HepG2 (cell line): Measurements from ENCODE around the gene MT1F. TPM values are rescaled to one million over a fixed set of nuclear protein-coding genes. Genes with fewer than 3 reads are reported as not detected.

ENCODE experiments used
- ARID5B ChIP-seq: IDR thresholded peaks from 2 replicates; pipeline ENCODE4 v1.4.0; 2020; ENCODE audit warnings: mild to moderate bottlenecking, missing genetic modification reagents
- ELK4 ChIP-seq: sonication (generic); formaldehyde crosslinking; IDR thresholded peaks from 2 replicates; pipeline ENCODE4 v1.9.0; 2021; ENCODE audit warnings: missing genetic modification reagents, borderline replicate concordance
- ETV5 ChIP-seq: IDR thresholded peaks from 2 replicates; pipeline ENCODE4 v1.6.1; 2018; ENCODE audit warnings: missing biosample characterization, missing genetic modification reagents, inconsistent platforms, borderline replicate concordance
- HHEX ChIP-seq: IDR thresholded peaks from 2 replicates; pipeline ENCODE4 v1.6.1; 2016; ENCODE audit warnings: control low read depth
- KAT8 ChIP-seq: IDR thresholded peaks from 2 replicates; pipeline ENCODE4 v1.6.1; 2016; ENCODE audit warnings: missing genetic modification reagents, missing compliant biosample characterization
- NFYC ChIP-seq: IDR thresholded peaks from 2 replicates; pipeline ENCODE4 v1.6.1; 2016; ENCODE audit warnings: missing genetic modification reagents, missing compliant biosample characterization
- POLR2G ChIP-seq: fragments of 200-400 bp; formaldehyde crosslinking; IDR thresholded peaks from 2 replicates; pipeline ENCODE4 v1.6.1; 2018; ENCODE audit warnings: mild to moderate bottlenecking, low read depth, low read length, moderate library complexity
- RXRA ChIP-seq: sonication (generic); formaldehyde crosslinking; IDR thresholded peaks from 2 replicates; pipeline ENCODE4 v1.5.1; 2020; ENCODE audit warnings: missing genetic modification reagents
- SKIL ChIP-seq: sonication (generic); formaldehyde crosslinking; IDR thresholded peaks from 2 replicates; pipeline ENCODE4 v1.8.0; 2022; ENCODE audit warnings: missing genetic modification reagents, mild to moderate bottlenecking, moderate library complexity, borderline replicate concordance
- ZMYM4 ChIP-seq: sonication (generic); formaldehyde crosslinking; IDR thresholded peaks from 2 replicates; pipeline ENCODE4 v1.8.1; 2023; ENCODE audit warnings: mild to moderate bottlenecking, missing genetic modification reagents
- ZNF607 ChIP-seq: sonication (generic); formaldehyde crosslinking; IDR thresholded peaks from 2 replicates; pipeline ENCODE4 v1.5.1; 2020; ENCODE audit warnings: missing genetic modification reagents, mild to moderate bottlenecking, borderline replicate concordance
- polyA plus RNA-seq, 8 experiments: library from polyadenylated mRNA; depleted of rRNA in 3 of 8; stranded (reverse) in 7 of 8; unstranded in 1 of 8; fragments of >200 nt; fragmentation: Illumina TruSeq in 4 of 8; extraction: Trizol in 4 of 8; gene quantifications; 2 replicates each; pipeline versions ENCODE4 v1.2.1 to v1.2.3, GENCODE V29; 2011 to 2016; ENCODE audit warnings: low read depth in 4 of 8, missing spikeins in 1 of 8, mixed read lengths in 1 of 8; ENCODE audit not compliant: insufficient read depth in 1 of 8
- total RNA-seq, 5 experiments: library from RNA; depleted of rRNA; stranded (reverse); fragments of >200 nt; fragmentation: Illumina TruSeq; extraction: Trizol; gene quantifications; 2 replicates each; pipeline ENCODE4 v1.2.3, GENCODE V29; 2016; ENCODE audit warnings: low read depth in 1 of 5
- TF ChIP-seq, protein P1 (sequence below): sonication (generic); formaldehyde crosslinking; IDR thresholded peaks from 2 replicates; pipeline ENCODE4 v1.4.0; 2020; ENCODE audit warnings: mild to moderate bottlenecking, missing genetic modification reagents
- TF ChIP-seq, protein P2 (sequence below): sonication (generic); formaldehyde crosslinking; IDR thresholded peaks from 2 replicates; pipeline ENCODE4 v1.4.0; 2020; ENCODE audit warnings: mild to moderate bottlenecking, missing genetic modification reagents, borderline replicate concordance

Gene MT1F
- total and polyA plus RNA-seq, 2 of the 13 experiments (the other 11 are each of a cell fraction or from before 2014, with no cell fraction given): 1.9 to 169 TPM

DNA sequence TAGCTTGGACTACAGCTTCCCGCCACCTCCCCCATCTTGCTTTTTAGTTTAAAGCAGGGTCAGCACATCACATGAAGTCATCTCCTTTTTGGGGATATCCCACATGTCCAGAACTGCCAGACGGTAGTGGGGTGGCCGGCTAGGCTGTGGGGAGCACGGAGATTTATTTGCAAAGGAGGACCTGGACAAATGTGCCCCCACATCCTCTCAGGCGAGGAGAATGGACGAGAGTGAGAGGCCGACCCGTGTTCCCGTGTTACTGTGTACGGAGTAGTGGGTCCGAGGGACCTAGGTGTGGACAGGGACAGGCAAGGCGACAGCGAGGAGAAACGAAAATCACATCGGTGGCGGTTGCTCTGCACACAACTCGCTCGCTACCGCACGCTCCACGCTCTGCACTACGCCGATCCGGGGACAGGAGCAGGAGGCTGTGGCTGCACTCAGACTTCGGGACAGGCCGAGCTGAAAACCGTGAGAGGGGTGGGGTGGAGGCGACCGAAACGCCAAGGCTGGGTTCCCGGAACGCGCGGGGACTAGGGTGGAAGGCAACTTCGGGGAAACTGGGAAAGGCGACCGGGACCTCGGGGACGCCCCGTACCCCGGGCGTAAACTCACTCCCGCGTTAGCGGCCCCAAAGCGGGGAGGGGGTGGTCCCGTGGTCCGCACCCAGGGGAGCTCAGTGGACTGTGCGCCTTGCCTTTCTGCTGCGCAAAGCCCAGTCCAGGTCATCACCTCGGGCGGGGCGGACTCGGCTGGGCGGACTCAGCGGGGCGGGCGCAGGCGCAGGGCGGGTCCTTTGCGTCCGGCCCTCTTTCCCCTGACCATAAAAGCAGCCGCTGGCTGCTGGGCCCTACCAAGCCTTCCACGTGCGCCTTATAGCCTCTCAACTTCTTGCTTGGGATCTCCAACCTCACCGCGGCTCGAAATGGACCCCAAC lies 19.7 kb upstream of the MT1F start, which contains the start of gene MT1A (continued):
- TF ChIP-seq ARID5B (CRISPR knock-in tag) (no peak), POLR2G (no peak), NFYC (CRISPR knock-in tag) (no peak), SKIL (CRISPR knock-in tag) (no peak), ZMYM4 (CRISPR knock-in tag) (0 out of 2 replicates have a peak, but pooled peaks have one; percentile 43), HHEX (no peak), ZNF607 (no peak), RXRA (CRISPR knock-in tag) (0 out of 2 replicates have a peak, but pooled peaks have one; percentile 21), ELK4 (CRISPR knock-in tag) (no peak), ETV5 (CRISPR knock-in tag) (no peak), KAT8 (no peak)
- TF ChIP-seq, protein P1, sequence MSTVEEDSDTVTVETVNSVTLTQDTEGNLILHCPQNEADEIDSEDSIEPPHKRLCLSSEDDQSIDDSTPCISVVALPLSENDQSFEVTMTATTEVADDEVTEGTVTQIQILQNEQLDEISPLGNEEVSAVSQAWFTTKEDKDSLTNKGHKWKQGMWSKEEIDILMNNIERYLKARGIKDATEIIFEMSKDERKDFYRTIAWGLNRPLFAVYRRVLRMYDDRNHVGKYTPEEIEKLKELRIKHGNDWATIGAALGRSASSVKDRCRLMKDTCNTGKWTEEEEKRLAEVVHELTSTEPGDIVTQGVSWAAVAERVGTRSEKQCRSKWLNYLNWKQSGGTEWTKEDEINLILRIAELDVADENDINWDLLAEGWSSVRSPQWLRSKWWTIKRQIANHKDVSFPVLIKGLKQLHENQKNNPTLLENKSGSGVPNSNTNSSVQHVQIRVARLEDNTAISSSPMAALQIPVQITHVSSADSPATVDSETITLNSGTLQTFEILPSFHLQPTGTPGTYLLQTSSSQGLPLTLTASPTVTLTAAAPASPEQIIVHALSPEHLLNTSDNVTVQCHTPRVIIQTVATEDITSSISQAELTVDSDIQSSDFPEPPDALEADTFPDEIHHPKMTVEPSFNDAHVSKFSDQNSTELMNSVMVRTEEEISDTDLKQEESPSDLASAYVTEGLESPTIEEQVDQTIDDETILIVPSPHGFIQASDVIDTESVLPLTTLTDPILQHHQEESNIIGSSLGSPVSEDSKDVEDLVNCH (CRISPR knock-in tag): no peak
- TF ChIP-seq, protein P2, sequence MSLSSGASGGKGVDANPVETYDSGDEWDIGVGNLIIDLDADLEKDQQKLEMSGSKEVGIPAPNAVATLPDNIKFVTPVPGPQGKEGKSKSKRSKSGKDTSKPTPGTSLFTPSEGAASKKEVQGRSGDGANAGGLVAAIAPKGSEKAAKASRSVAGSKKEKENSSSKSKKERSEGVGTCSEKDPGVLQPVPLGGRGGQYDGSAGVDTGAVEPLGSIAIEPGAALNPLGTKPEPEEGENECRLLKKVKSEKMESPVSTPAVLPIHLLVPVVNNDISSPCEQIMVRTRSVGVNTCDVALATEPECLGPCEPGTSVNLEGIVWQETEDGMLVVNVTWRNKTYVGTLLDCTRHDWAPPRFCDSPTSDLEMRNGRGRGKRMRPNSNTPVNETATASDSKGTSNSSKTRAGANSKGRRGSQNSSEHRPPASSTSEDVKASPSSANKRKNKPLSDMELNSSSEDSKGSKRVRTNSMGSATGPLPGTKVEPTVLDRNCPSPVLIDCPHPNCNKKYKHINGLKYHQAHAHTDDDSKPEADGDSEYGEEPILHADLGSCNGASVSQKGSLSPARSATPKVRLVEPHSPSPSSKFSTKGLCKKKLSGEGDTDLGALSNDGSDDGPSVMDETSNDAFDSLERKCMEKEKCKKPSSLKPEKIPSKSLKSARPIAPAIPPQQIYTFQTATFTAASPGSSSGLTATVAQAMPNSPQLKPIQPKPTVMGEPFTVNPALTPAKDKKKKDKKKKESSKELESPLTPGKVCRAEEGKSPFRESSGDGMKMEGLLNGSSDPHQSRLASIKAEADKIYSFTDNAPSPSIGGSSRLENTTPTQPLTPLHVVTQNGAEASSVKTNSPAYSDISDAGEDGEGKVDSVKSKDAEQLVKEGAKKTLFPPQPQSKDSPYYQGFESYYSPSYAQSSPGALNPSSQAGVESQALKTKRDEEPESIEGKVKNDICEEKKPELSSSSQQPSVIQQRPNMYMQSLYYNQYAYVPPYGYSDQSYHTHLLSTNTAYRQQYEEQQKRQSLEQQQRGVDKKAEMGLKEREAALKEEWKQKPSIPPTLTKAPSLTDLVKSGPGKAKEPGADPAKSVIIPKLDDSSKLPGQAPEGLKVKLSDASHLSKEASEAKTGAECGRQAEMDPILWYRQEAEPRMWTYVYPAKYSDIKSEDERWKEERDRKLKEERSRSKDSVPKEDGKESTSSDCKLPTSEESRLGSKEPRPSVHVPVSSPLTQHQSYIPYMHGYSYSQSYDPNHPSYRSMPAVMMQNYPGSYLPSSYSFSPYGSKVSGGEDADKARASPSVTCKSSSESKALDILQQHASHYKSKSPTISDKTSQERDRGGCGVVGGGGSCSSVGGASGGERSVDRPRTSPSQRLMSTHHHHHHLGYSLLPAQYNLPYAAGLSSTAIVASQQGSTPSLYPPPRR (CRISPR knock-in tag): no peak
